GM21526 (cell line): ENCODE data around the gene PLTP.
"Not testable (repeated sequence)": the region's sequence is repeated elsewhere in the genome, so short reads cannot be mapped to it uniquely, and the experiment has no call there.

Experiments used
- ATAC-seq: cut with Tn5 transposase; IDR thresholded peaks from one replicate; pipeline ENCODE4 v1.9.1; 2021; ENCODE audit warnings: moderate library complexity; ENCODE audit not compliant: unreplicated experiment, low FRiP score

PLTP gene

GRCh38 chr20:45911486-45912343 lies at the start of gene PLTP:
Gene PLTP, minus strand, starts transcription at chr20:45912155. Its CDS starts 703 bp downstream, at chr20:45911452.
- no peak for ATAC-seq

- ATAC-seq, result no peak
Observed at GRCh38 chr20:45959956-45960630, 48.1 kb upstream of the PLTP start.

GRCh38 chr20:45959126-45959525 lies 47.2 kb upstream of the PLTP start:
- ATAC-seq, result no peak

- no peak for ATAC-seq
Observed at GRCh38 chr20:45958593-45958992, 46.6 kb upstream of the PLTP start.

GRCh38 chr20:45957021-45957941 lies 45.3 kb upstream of the PLTP start:
- no peak for ATAC-seq

- not testable (repeated sequence) for ATAC-seq
Observed at GRCh38 chr20:45956326-45956725, 44.4 kb upstream of the PLTP start.

- ATAC-seq, result no peak
Observed at GRCh38 chr20:45953672-45954071, 41.7 kb upstream of the PLTP start.

- ATAC-seq, result no peak
Observed at GRCh38 chr20:45952861-45953260, 40.9 kb upstream of the PLTP start.

GRCh38 chr20:45951925-45952834 lies 40.2 kb upstream of the PLTP start:
- no peak for ATAC-seq

- no peak for ATAC-seq
Observed at GRCh38 chr20:45950330-45950646, 38.3 kb upstream of the PLTP start.

GRCh38 chr20:45949542-45950329 lies 37.8 kb upstream of the PLTP start:
- ATAC-seq, result no peak

GRCh38 chr20:45948742-45949541 lies 37.0 kb upstream of the PLTP start:
- ATAC-seq, result no peak

- no peak for ATAC-seq
Observed at GRCh38 chr20:45948261-45948733, 36.3 kb upstream of the PLTP start.

GRCh38 chr20:45947110-45947866 lies 35.3 kb upstream of the PLTP start:
- ATAC-seq, result no peak

GRCh38 chr20:45946149-45946970 lies 34.4 kb upstream of the PLTP start:
- ATAC-seq, result no peak

GRCh38 chr20:45945678-45946148 lies 33.8 kb upstream of the PLTP start:
- ATAC-seq, result no peak
